ENCODE results near the gene KCNG2.

DNA sequence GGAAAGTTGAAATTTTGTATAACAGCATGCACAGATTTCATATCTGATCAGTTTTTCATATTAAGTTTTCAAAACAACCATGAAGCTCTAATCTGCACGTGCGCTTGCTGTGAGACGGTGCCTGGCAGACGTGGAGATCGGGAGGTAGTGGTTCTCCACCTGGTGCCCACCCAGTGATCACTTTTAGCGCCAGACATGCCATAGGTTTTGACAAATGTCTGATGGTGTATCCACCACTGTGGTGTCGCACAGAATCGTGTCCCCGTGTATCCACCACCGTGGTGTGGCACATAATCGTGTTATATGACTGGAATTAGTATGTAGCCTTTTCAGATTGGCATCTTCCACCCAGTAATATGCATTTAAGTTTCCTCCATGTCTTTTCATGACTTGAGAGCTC, 40.9 kb upstream of the KCNG2 start:
- TF ChIP-seq, protein P1, sequence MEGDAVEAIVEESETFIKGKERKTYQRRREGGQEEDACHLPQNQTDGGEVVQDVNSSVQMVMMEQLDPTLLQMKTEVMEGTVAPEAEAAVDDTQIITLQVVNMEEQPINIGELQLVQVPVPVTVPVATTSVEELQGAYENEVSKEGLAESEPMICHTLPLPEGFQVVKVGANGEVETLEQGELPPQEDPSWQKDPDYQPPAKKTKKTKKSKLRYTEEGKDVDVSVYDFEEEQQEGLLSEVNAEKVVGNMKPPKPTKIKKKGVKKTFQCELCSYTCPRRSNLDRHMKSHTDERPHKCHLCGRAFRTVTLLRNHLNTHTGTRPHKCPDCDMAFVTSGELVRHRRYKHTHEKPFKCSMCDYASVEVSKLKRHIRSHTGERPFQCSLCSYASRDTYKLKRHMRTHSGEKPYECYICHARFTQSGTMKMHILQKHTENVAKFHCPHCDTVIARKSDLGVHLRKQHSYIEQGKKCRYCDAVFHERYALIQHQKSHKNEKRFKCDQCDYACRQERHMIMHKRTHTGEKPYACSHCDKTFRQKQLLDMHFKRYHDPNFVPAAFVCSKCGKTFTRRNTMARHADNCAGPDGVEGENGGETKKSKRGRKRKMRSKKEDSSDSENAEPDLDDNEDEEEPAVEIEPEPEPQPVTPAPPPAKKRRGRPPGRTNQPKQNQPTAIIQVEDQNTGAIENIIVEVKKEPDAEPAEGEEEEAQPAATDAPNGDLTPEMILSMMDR (IDR thresholded peaks at IDR 0.05; ENCODE audit: low read depth, low read length, missing input control) = no peak
- TF ChIP-seq YY1 (IDR thresholded peaks at IDR 0.05) = no peak
- no peak for TF ChIP-seq HNF4G (IDR thresholded peaks at IDR 0.05)

Data from liver (tissue), 3 donors.